ENCODE measurements around the gene SKA2. TPM values are rescaled to one million over a fixed set of nuclear protein-coding genes. Genes with fewer than 3 reads are reported as not detected.
"Not testable (repeated sequence)": the region's sequence is repeated elsewhere in the genome, so short reads cannot be mapped to it uniquely, and the experiment has no call there.

SKA2 gene
- polyA plus RNA-seq, 1 donor = 34.8 TPM

GRCh38 chr17:59105852-59106462, 49.0 kb downstream of the SKA2 start:
- DNase-seq = peak; percentile 16 to 53
- Histone ChIP-seq H3K9me3 (ENCODE audit: control insufficient read depth, low read depth, low read length) (no peaks in the 10 kb centered on the region), H3K4me3 (ENCODE audit: low read length) (peak overlapping the region; percentile 91), H3K36me3 (ENCODE audit: control insufficient read depth, insufficient read depth, low read length) (no peaks in the 10 kb centered on the region), H3K27ac (ENCODE audit: low read length) (peak overlapping the region; percentile 86), H3K4me1 (ENCODE audit: control insufficient read depth, insufficient read depth, low read length) (no peaks in the 10 kb centered on the region), H3K27me3 (ENCODE audit: control insufficient read depth, insufficient read depth, low read length) (no peaks in the 10 kb centered on the region)
- no CpG with 5 or more reads among the region's 18 CpGs for WGBS (ENCODE audit: insufficient coverage, low lambda C conversion rate)

- Histone ChIP-seq H3K36me3 (ENCODE audit: control insufficient read depth, insufficient read depth, low read length) (no peaks in the 10 kb centered on the region), H3K4me1 (ENCODE audit: control insufficient read depth, insufficient read depth, low read length) (no peaks in the 10 kb centered on the region), H3K9me3 (ENCODE audit: control insufficient read depth, low read depth, low read length) (no peaks in the 10 kb centered on the region), H3K27me3 (ENCODE audit: control insufficient read depth, insufficient read depth, low read length) (no peaks in the 10 kb centered on the region), H3K4me3 (ENCODE audit: low read length) (no peak overlapping the region), H3K27ac (ENCODE audit: low read length) (no peak overlapping the region)
- no peak for DNase-seq
- WGBS (ENCODE audit: insufficient coverage, low lambda C conversion rate) = no CpG with 5 or more reads among the region's 1 CpG
Measured at GRCh38 chr17:59101178-59101577, 53.8 kb downstream of the SKA2 start.

- H3K27me3 ChIP-seq (ENCODE audit: control insufficient read depth, insufficient read depth, low read length) = no peaks in the 10 kb centered on the region
- no peak overlapping the region for H3K27ac ChIP-seq (ENCODE audit: low read length)
- H3K36me3 ChIP-seq (ENCODE audit: control insufficient read depth, insufficient read depth, low read length) = no peaks in the 10 kb centered on the region
- H3K4me3 ChIP-seq (ENCODE audit: low read length) = no peak overlapping the region
- DNase-seq = no peak
- no peaks in the 10 kb centered on the region for H3K9me3 ChIP-seq (ENCODE audit: control insufficient read depth, low read depth, low read length)
- no peaks in the 10 kb centered on the region for H3K4me1 ChIP-seq (ENCODE audit: control insufficient read depth, insufficient read depth, low read length)
Measured at GRCh38 chr17:59097876-59098275, 57.1 kb downstream of the SKA2 start.

DNA sequence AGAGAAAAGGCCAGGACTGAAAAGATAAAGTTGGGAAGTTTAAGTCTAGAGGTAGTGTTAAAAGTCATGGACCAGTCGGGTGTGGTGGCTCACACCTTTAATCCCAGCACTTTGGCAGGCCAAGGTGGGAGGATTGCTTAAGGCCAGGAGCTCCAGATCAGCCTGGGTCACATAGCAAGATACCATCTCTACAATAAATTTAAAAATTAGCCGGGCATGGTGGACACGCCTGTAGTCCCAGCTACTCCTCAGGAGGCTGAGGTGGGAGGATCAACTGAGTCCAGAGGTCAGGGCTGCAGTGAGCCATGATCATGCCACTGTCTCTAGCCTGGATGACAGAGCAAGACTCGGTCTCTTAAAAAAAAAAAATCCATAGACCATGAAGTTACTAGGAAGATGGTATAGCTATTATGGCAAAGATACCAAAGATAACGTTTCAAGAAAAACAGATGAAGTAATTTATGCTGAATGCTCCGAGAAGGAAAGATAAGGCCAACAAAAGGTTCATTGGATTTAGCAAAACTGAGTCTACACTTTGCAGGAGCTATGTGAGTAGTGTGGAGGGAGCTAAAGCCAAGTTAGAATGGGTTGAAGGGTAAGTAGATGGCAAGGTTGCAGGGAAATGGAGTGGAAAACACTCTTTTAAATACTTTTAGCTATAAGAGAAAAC, 60.0 kb downstream of the SKA2 start:
- Histone ChIP-seq H3K27ac (ENCODE audit: low read length) (no peak overlapping the region), H3K36me3 (ENCODE audit: control insufficient read depth, insufficient read depth, low read length) (no peaks in the 10 kb centered on the region), H3K27me3 (ENCODE audit: control insufficient read depth, insufficient read depth, low read length) (no peaks in the 10 kb centered on the region), H3K4me3 (ENCODE audit: low read length) (no peak overlapping the region), H3K9me3 (ENCODE audit: control insufficient read depth, low read depth, low read length) (no peaks in the 10 kb centered on the region), H3K4me1 (ENCODE audit: control insufficient read depth, insufficient read depth, low read length) (no peaks in the 10 kb centered on the region)
- WGBS (ENCODE audit: insufficient coverage, low lambda C conversion rate) = 90% methylated on average over 2 of the region's 6 CpGs
- DNase-seq = no peak

GRCh38 chr17:59093702-59094231, 61.2 kb downstream of the SKA2 start:
- WGBS (ENCODE audit: insufficient coverage, low lambda C conversion rate) = no CpG with 5 or more reads among the region's 8 CpGs
- Histone ChIP-seq H3K4me3 (ENCODE audit: low read length) (no peak overlapping the region), H3K4me1 (ENCODE audit: control insufficient read depth, insufficient read depth, low read length) (no peaks in the 10 kb centered on the region), H3K27ac (ENCODE audit: low read length) (no peak overlapping the region), H3K9me3 (ENCODE audit: control insufficient read depth, low read depth, low read length) (no peaks in the 10 kb centered on the region), H3K36me3 (ENCODE audit: control insufficient read depth, insufficient read depth, low read length) (peaks cover 7% of the 10 kb centered on the region), H3K27me3 (ENCODE audit: control insufficient read depth, insufficient read depth, low read length) (no peaks in the 10 kb centered on the region)
- peak in 1 of 2 donors; percentile 7 for DNase-seq

- Histone ChIP-seq H3K4me3 (ENCODE audit: low read length) (no peak overlapping the region), H3K27ac (ENCODE audit: low read length) (no peak overlapping the region), H3K36me3 (ENCODE audit: control insufficient read depth, insufficient read depth, low read length) (peaks cover 11% of the 10 kb centered on the region), H3K27me3 (ENCODE audit: control insufficient read depth, insufficient read depth, low read length) (no peaks in the 10 kb centered on the region), H3K4me1 (ENCODE audit: control insufficient read depth, insufficient read depth, low read length) (no peaks in the 10 kb centered on the region), H3K9me3 (ENCODE audit: control insufficient read depth, low read depth, low read length) (no peaks in the 10 kb centered on the region)
- 57% methylated on average over 4 of the region's 4 CpGs for WGBS (ENCODE audit: insufficient coverage, low lambda C conversion rate)
- DNase-seq = no peak
Measured at GRCh38 chr17:59093145-59093701, 61.8 kb downstream of the SKA2 start.

GRCh38 chr17:59090593-59090992, 64.4 kb downstream of the SKA2 start:
- not testable (repeated sequence) for DNase-seq; H3K4me1 ChIP-seq (ENCODE audit: control insufficient read depth, insufficient read depth, low read length)
- WGBS (ENCODE audit: insufficient coverage, low lambda C conversion rate) = no CpG with 5 or more reads among the region's 12 CpGs

GRCh38 chr17:59084154-59084553, 70.8 kb downstream of the SKA2 start:
- H3K36me3 ChIP-seq (ENCODE audit: control insufficient read depth, insufficient read depth, low read length) = peaks cover 13% of the 10 kb centered on the region
- no peak for DNase-seq
- H3K4me3 ChIP-seq (ENCODE audit: low read length) = no peak overlapping the region
- no peaks in the 10 kb centered on the region for H3K27me3 ChIP-seq (ENCODE audit: control insufficient read depth, insufficient read depth, low read length)
- no peaks in the 10 kb centered on the region for H3K9me3 ChIP-seq (ENCODE audit: control insufficient read depth, low read depth, low read length)
- no peaks in the 10 kb centered on the region for H3K4me1 ChIP-seq (ENCODE audit: control insufficient read depth, insufficient read depth, low read length)
- no peak overlapping the region for H3K27ac ChIP-seq (ENCODE audit: low read length)
- 100% methylated on average over 2 of the region's 4 CpGs for WGBS (ENCODE audit: insufficient coverage, low lambda C conversion rate)

More at GRCh38 chr17:59090593-59090992, 64.4 kb downstream of the SKA2 start:
- H3K27me3 ChIP-seq (ENCODE audit: control insufficient read depth, insufficient read depth, low read length); H3K4me3 ChIP-seq (ENCODE audit: low read length); H3K27ac ChIP-seq (ENCODE audit: low read length); H3K9me3 ChIP-seq (ENCODE audit: control insufficient read depth, low read depth, low read length): not testable (repeated sequence)
- peaks cover 11% of the 10 kb centered on the region for H3K36me3 ChIP-seq (ENCODE audit: control insufficient read depth, insufficient read depth, low read length)

DNA sequence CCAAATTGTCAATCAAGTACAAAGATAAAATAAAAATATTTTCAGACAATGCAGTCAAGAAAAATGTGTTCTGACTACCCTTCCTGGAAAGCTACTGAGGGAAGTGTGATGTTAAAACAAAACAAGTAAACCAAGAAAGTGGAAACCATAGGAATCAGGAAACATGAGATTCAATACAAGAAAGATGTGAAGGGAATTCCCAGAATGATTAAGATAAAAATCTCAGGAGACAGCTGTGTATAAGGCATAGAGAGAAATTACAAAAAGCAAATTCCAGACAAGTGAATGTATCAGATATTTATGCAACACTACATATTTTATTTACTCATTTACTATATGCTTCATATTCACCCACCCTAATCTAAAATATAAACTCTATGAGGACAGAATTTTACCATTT, 80.5 kb downstream of the SKA2 start:
- Histone ChIP-seq H3K4me3 (ENCODE audit: low read length) (no peak overlapping the region), H3K27me3 (ENCODE audit: control insufficient read depth, insufficient read depth, low read length) (no peaks in the 10 kb centered on the region), H3K4me1 (ENCODE audit: control insufficient read depth, insufficient read depth, low read length) (no peaks in the 10 kb centered on the region), H3K27ac (ENCODE audit: low read length) (no peak overlapping the region), H3K36me3 (ENCODE audit: control insufficient read depth, insufficient read depth, low read length) (peaks cover 28% of the 10 kb centered on the region), H3K9me3 (ENCODE audit: control insufficient read depth, low read depth, low read length) (no peaks in the 10 kb centered on the region)
- no peak for DNase-seq

DNA sequence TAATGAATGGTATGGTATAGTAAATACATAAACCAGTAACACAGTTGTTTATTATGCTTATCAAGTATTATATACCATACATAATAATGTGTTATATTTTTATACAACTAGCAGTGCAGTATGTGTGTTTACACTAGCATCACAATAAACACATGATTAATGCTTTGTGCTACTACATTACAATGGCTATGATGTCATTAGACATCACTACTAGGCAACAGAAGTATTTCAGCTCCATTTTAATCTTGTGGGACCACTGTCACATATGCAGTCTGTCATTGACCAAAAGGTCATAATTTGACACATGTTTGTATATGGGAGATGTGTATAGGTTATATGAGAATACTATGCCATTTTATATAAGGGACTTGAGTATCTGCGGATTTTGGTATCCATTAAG, 81.0 kb downstream of the SKA2 start:
- no peak for DNase-seq
- no peaks in the 10 kb centered on the region for H3K4me1 ChIP-seq (ENCODE audit: control insufficient read depth, insufficient read depth, low read length)
- 100% methylated on average over 1 of the region's 1 CpG for WGBS (ENCODE audit: insufficient coverage, low lambda C conversion rate)
- H3K36me3 ChIP-seq (ENCODE audit: control insufficient read depth, insufficient read depth, low read length) = peaks cover 26% of the 10 kb centered on the region
- H3K9me3 ChIP-seq (ENCODE audit: control insufficient read depth, low read depth, low read length) = no peaks in the 10 kb centered on the region
- H3K27ac ChIP-seq (ENCODE audit: low read length) = no peak overlapping the region
- H3K27me3 ChIP-seq (ENCODE audit: control insufficient read depth, insufficient read depth, low read length) = no peaks in the 10 kb centered on the region
- no peak overlapping the region for H3K4me3 ChIP-seq (ENCODE audit: low read length)

All from large intestine (tissue), 3 donors.